Hepatocyte (in vitro differentiated cells): ENCODE measurements around the gene ACY1.

Experiments used
- EZH2 ChIP-seq: fragments of 200-600 bp; sonication (generic); IDR thresholded peaks from 2 replicates; pipeline ENCODE4 v1.6.1; 2016; ENCODE audit warnings: antibody characterized with exemption, mild to moderate bottlenecking, borderline replicate concordance
- TF ChIP-seq, protein P1 (sequence below): fragments of 200-600 bp; sonication (generic); IDR thresholded peaks from 2 replicates; pipeline ENCODE4 v1.5.1; 2016; ENCODE audit warnings: antibody characterized with exemption, mild to moderate bottlenecking; ENCODE audit not compliant: poor library complexity

DNA sequence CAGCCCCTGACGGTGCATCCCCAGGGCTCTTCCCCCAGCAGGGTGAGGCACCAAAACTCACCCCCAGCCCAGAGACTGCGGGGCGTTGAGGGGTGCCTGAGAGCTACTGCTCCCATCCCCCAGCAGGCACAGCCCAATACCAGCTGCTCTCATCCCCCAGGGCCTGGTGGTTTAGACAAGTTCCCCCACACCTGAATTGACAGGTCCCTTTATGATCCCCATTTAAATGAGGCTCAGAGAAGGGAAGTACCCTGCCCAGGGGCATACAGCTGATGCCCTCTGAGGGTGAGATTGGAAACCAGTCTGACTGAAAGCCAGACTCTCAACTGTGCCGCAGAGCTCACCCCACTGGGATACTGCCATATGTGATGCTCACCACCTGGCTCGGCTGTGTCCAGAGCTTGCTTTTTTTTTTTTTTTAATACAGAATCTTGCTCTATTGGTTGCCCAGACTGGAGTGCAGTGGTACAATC lies 52.9 kb downstream of the ACY1 start:
- no peak for TF ChIP-seq EZH2
- TF ChIP-seq, protein P1, sequence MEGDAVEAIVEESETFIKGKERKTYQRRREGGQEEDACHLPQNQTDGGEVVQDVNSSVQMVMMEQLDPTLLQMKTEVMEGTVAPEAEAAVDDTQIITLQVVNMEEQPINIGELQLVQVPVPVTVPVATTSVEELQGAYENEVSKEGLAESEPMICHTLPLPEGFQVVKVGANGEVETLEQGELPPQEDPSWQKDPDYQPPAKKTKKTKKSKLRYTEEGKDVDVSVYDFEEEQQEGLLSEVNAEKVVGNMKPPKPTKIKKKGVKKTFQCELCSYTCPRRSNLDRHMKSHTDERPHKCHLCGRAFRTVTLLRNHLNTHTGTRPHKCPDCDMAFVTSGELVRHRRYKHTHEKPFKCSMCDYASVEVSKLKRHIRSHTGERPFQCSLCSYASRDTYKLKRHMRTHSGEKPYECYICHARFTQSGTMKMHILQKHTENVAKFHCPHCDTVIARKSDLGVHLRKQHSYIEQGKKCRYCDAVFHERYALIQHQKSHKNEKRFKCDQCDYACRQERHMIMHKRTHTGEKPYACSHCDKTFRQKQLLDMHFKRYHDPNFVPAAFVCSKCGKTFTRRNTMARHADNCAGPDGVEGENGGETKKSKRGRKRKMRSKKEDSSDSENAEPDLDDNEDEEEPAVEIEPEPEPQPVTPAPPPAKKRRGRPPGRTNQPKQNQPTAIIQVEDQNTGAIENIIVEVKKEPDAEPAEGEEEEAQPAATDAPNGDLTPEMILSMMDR, result no peak
